SK-N-SH (cell line): ENCODE measurements around the gene SOCS3. TPM values are rescaled to one million over a fixed set of nuclear protein-coding genes. Genes with fewer than 3 reads are reported as not detected.

Experiments used
- CTCF ChIA-PET: fragments of 300-600, 350-600 bp; formaldehyde crosslinking; extraction: SDS; loops from one replicate; lab custom pipeline; 2021; lab: Yijun Ruan, JAX
- POLR2A ChIA-PET: fragments of 350-600 bp; sonication (Branson Sonifier 250); formaldehyde crosslinking; extraction: SDS; loops from one replicate; lab custom pipeline; 2020; ENCODE audit warnings: antibody characterized with exemption, inconsistent platforms; lab: Yijun Ruan, JAX
- DNase-seq: peaks from one replicate; pipeline ENCODE4 v3.0.0; 2012
- H2AFZ ChIP-seq: fragments of 200-600 bp; sonication (generic); 2 replicates; pipeline ENCODE4 v1.8.1; 2016; ENCODE audit warnings: antibody characterized with exemption, mild to moderate bottlenecking, low read depth
- H3F3A ChIP-seq: fragments of 200-600 bp; sonication (generic); replicated peaks from 2 replicates; pipeline ENCODE3; 2016; ENCODE audit warnings: antibody characterized with exemption, mild to moderate bottlenecking; ENCODE audit not compliant: insufficient read depth
- H3K27ac ChIP-seq, 2 experiments: fragments of 200-500 bp in 1 of 2; fragments of 200-600 bp in 1 of 2; sonication (Bioruptor generic) in 1 of 2; sonication (generic), shearing (Covaris generic) in 1 of 2; 2 replicates each; pipeline versions ENCODE4 v1.5.1 to v1.6.1; 2014 to 2016; ENCODE audit warnings: low read depth in 2 of 2, inconsistent platforms in 1 of 2, low read length in 1 of 2, mild to moderate bottlenecking in 1 of 2, mixed read lengths in 1 of 2
- H3K27me3 ChIP-seq: fragments of 200-600 bp; sonication (generic), shearing (Covaris generic); 2 replicates; pipeline ENCODE4 v1.6.1; 2016; ENCODE audit warnings: mixed run types; ENCODE audit not compliant: insufficient read depth
- H3K36me3 ChIP-seq, 2 experiments: fragments of 200-500 bp in 1 of 2; fragments of 200-600 bp in 1 of 2; sonication (Bioruptor generic) in 1 of 2; sonication (generic) in 1 of 2; replicated peaks in 1 of 2; 2 replicates each; pipeline versions ENCODE3 to v1.5.1; 2014 to 2016; ENCODE audit warnings: low read length in 1 of 2, mild to moderate bottlenecking in 1 of 2; ENCODE audit not compliant: insufficient read depth in 2 of 2, control insufficient read depth in 1 of 2
- H3K4me1 ChIP-seq, 2 experiments: fragments of 200-500 bp in 1 of 2; fragments of 200-600 bp in 1 of 2; sonication (Bioruptor generic) in 1 of 2; sonication (generic), shearing (Covaris generic) in 1 of 2; 2 replicates each; pipeline versions ENCODE4 v1.5.1 to v1.6.1; 2014 to 2016; ENCODE audit warnings: low read depth in 1 of 2, low read length in 1 of 2, mixed run types in 1 of 2; ENCODE audit not compliant: insufficient read depth in 2 of 2, control insufficient read depth in 1 of 2
- H3K4me2 ChIP-seq: fragments of 200-600 bp; sonication (generic), shearing (Covaris generic); 2 replicates; pipeline ENCODE4 v1.6.1; 2017; ENCODE audit warnings: mixed run types
- H3K4me3 ChIP-seq, 2 experiments: fragments of 200-500 bp in 1 of 2; fragments of 200-600 bp in 1 of 2; sonication (Bioruptor generic) in 1 of 2; sonication (generic), shearing (Covaris generic) in 1 of 2; 2 replicates each; pipeline versions ENCODE4 v1.5.1 to v1.8.1; 2014 to 2016; ENCODE audit warnings: low read depth in 2 of 2, inconsistent platforms in 1 of 2, low read length in 1 of 2, mild to moderate bottlenecking in 1 of 2, mixed read lengths in 1 of 2, moderate library complexity in 1 of 2
- H3K79me2 ChIP-seq: fragments of 200-600 bp; sonication (generic); 2 replicates; pipeline ENCODE4 v1.8.1; 2017; ENCODE audit warnings: mild to moderate bottlenecking; ENCODE audit not compliant: insufficient read depth
- H3K9ac ChIP-seq: fragments of 200-600 bp; sonication (generic); 2 replicates; pipeline ENCODE4 v1.6.1; 2017; ENCODE audit warnings: mixed run types
- H3K9me2 ChIP-seq: fragments of 200-600 bp; sonication (generic); 2 replicates; pipeline ENCODE4 v1.6.1; 2017; ENCODE audit warnings: mixed run types
- H3K9me3 ChIP-seq: fragments of 200-600 bp; sonication (generic); 2 replicates; pipeline ENCODE4 v1.6.1; 2017; ENCODE audit warnings: mixed run types, mild to moderate bottlenecking, moderate library complexity
- H4K20me1 ChIP-seq: fragments of 200-600 bp; sonication (generic); 2 replicates; pipeline ENCODE4 v1.6.1; 2017; ENCODE audit warnings: mild to moderate bottlenecking, mixed run types; ENCODE audit not compliant: insufficient read depth
- CHD2 ChIP-seq: fragments of 150-350 bp; IDR thresholded peaks from 2 replicates; pipeline ENCODE4 v1.6.1; 2018; ENCODE audit warnings: low read length; ENCODE audit not compliant: partially characterized antibody
- EP300 ChIP-seq, 2 experiments: IDR thresholded peaks; 2 replicates each; pipeline versions ENCODE4 v1.4.0 to v1.6.1; 2012; ENCODE audit warnings: borderline replicate concordance in 1 of 2, low read depth in 1 of 2, low read length in 1 of 2
- EZH2phosphoT487 ChIP-seq: fragments of 200-600 bp; sonication (generic); IDR thresholded peaks from 2 replicates; pipeline ENCODE4 v1.6.1; 2017; ENCODE audit warnings: low read depth, mixed run types, mild to moderate bottlenecking, antibody characterized with exemption, moderate library complexity, borderline replicate concordance
- GABPA ChIP-seq: IDR thresholded peaks from 2 replicates; pipeline ENCODE4 v1.4.0; 2012; ENCODE audit warnings: low read depth, mild to moderate bottlenecking
- GATA2 ChIP-seq: sonication (generic); formaldehyde crosslinking; IDR thresholded peaks from 2 replicates; pipeline ENCODE4 v1.5.0; 2020; ENCODE audit warnings: mild to moderate bottlenecking, missing genetic modification reagents
- MEF2A ChIP-seq: IDR thresholded peaks from 2 replicates; pipeline ENCODE4 v1.4.0; 2012; ENCODE audit warnings: low read depth, borderline replicate concordance
- NFIC ChIP-seq: IDR thresholded peaks from 2 replicates; pipeline ENCODE4 v1.4.0; 2012; ENCODE audit warnings: borderline replicate concordance
- POLR2AphosphoS5 ChIP-seq: IDR thresholded peaks from 2 replicates; pipeline ENCODE4 v1.6.1; 2012; ENCODE audit warnings: low read depth, low read length
- RAD21 ChIP-seq: IDR thresholded peaks from 2 replicates; pipeline ENCODE4 v1.6.1; 2012; ENCODE audit warnings: mild to moderate bottlenecking, low read length
- RFX5 ChIP-seq: IDR thresholded peaks from 2 replicates; pipeline ENCODE4 v1.6.1; 2012; ENCODE audit warnings: mild to moderate bottlenecking, improper control_type of control experiment, low read length
- RXRA ChIP-seq: IDR thresholded peaks from 2 replicates; pipeline ENCODE4 v1.4.0; 2012; ENCODE audit warnings: low read depth, mild to moderate bottlenecking, borderline replicate concordance
- SMC3 ChIP-seq: IDR thresholded peaks from 2 replicates; pipeline ENCODE4 v1.6.1; 2012; ENCODE audit warnings: low read depth, low read length, improper control_type of control experiment
- TAF1 ChIP-seq: IDR thresholded peaks from 2 replicates; pipeline ENCODE4 v1.6.1; 2012; ENCODE audit warnings: low read depth, mild to moderate bottlenecking, low read length, moderate library complexity, borderline replicate concordance
- TCF12 ChIP-seq: IDR thresholded peaks from 2 replicates; pipeline ENCODE4 v1.4.0; 2012
- YY1 ChIP-seq: IDR thresholded peaks from 2 replicates; pipeline ENCODE4 v1.4.0; 2012; ENCODE audit warnings: low read depth, mild to moderate bottlenecking
- ZBTB33 ChIP-seq: IDR thresholded peaks from 2 replicates; pipeline ENCODE4 v1.4.0; 2012; ENCODE audit warnings: low read depth, borderline replicate concordance
- WGBS: methylation state at CpG from one replicate; pipeline ENCODE4 v1.1.6; 2017; ENCODE audit warnings: low lambda C conversion rate; 5-methylcytosine and 5-hydroxymethylcytosine counted together
- polyA plus RNA-seq, 3 experiments: library from polyadenylated mRNA; depleted of rRNA; stranded (reverse); fragments of >200 nt; gene quantifications; 2 replicates each; pipeline ENCODE4 v1.2.3, GENCODE V29; 2012
- TF ChIP-seq, protein P1 (sequence below): IDR thresholded peaks from 2 replicates; pipeline ENCODE4 v1.4.0; 2012; ENCODE audit warnings: low read depth, borderline replicate concordance
- TF ChIP-seq, protein P2 (sequence below): IDR thresholded peaks from 2 replicates; pipeline ENCODE4 v1.4.0; 2012; ENCODE audit warnings: low read depth
- TF ChIP-seq, protein P3 (sequence below): fragments of 150-350 bp; IDR thresholded peaks from 2 replicates; pipeline ENCODE4 v1.6.1; 2016; ENCODE audit warnings: mild to moderate bottlenecking, low read depth, low read length

The SOCS3 gene
- polyA plus RNA-seq, 1 of the 3 experiments (the other 2 are of a cell fraction): 24.9 TPM

DNA sequence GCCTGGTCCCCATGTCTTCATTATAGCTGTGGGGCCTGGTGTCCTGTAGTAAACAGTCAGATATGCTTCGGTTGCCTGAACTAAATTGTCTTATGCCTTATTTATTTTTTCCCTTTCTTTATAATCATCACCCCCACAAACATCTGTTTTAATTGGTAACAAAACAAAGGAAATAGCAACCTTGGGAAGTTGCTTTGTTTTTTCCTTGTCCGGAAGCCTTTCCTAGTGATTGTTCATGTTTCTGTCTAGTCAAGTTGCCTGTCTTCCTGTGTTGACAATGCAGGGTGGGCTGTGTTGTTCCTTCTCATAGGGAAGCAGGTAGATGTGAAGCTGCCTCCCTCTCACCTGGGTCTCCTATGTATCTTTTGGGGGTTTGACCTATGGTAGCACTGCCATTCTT, 35.3 kb upstream of the SOCS3 start:
- TF ChIP-seq TCF12 (no peak), ZBTB33 (no peak), MEF2A (no peak), RAD21 (no peak), EZH2phosphoT487 (no peak), RFX5 (no peak), POLR2AphosphoS5 (no peak), YY1 (no peak)
- TF ChIP-seq, protein P1, sequence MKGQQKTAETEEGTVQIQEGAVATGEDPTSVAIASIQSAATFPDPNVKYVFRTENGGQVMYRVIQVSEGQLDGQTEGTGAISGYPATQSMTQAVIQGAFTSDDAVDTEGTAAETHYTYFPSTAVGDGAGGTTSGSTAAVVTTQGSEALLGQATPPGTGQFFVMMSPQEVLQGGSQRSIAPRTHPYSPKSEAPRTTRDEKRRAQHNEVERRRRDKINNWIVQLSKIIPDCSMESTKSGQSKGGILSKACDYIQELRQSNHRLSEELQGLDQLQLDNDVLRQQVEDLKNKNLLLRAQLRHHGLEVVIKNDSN: no peak
- TF ChIP-seq, protein P2, sequence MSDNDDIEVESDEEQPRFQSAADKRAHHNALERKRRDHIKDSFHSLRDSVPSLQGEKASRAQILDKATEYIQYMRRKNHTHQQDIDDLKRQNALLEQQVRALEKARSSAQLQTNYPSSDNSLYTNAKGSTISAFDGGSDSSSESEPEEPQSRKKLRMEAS: no peak
- TF ChIP-seq, protein P3, sequence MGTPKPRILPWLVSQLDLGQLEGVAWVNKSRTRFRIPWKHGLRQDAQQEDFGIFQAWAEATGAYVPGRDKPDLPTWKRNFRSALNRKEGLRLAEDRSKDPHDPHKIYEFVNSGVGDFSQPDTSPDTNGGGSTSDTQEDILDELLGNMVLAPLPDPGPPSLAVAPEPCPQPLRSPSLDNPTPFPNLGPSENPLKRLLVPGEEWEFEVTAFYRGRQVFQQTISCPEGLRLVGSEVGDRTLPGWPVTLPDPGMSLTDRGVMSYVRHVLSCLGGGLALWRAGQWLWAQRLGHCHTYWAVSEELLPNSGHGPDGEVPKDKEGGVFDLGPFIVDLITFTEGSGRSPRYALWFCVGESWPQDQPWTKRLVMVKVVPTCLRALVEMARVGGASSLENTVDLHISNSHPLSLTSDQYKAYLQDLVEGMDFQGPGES: no peak
- Histone ChIP-seq H3K4me2 (no peak overlapping the region), H3K9me3 (no peaks in the 10 kb centered on the region), H3K36me3 (peaks cover 40 to 45% of the 10 kb centered on the region in 2 experiments), H3K27me3 (no peaks in the 10 kb centered on the region), H3K79me2 (peaks cover 87% of the 10 kb centered on the region), H3F3A (peaks cover 22% of the 10 kb centered on the region), H3K9me2 (no peaks in the 10 kb centered on the region), H3K27ac (no peak overlapping the region), H3K4me3 (no peak overlapping the region), H4K20me1 (peaks cover 72% of the 10 kb centered on the region), H3K9ac (no peak overlapping the region), H3K4me1 (peaks cover 9 to 22% of the 10 kb centered on the region in 2 experiments; a peak in 3 of 4 replicates), H2AFZ (no peak overlapping the region)
- 95% methylated on average over 2 of the region's 2 CpGs for WGBS
- DNase-seq: no peak
- POLR2A ChIA-PET: no interaction called here
- CTCF ChIA-PET: interaction anchor here (1.9 to 4.0 kb wide), 2 partner anchors 27 to 34 kb away, joined by 9 to 17 read pairs; no protein-coding TSS in a partner anchor

GRCh38 chr17:78394209-78394608, 34.3 kb upstream of the SOCS3 start:
- no peak overlapping the region for H3K27ac ChIP-seq
- H3K9me3 ChIP-seq: no peaks in the 10 kb centered on the region
- H3K27me3 ChIP-seq: no peaks in the 10 kb centered on the region
- ChIA-PET POLR2A (no interaction called here), CTCF (interaction anchor here (1.2 to 4.0 kb wide), 2 partner anchors 28 to 33 kb away, joined by 4 to 17 read pairs; no protein-coding TSS in a partner anchor)
- H3K36me3 ChIP-seq: peaks cover 34 to 37% of the 10 kb centered on the region in 2 experiments
- no peak for DNase-seq
- no peak overlapping the region for H3K4me3 ChIP-seq
- H2AFZ ChIP-seq: no peak overlapping the region
- H4K20me1 ChIP-seq: peaks cover 81% of the 10 kb centered on the region
- 97% methylated on average over 7 of the region's 7 CpGs for WGBS
- no peak overlapping the region for H3K9ac ChIP-seq
- no peaks in the 10 kb centered on the region for H3K9me2 ChIP-seq
- H3K4me2 ChIP-seq: no peak overlapping the region
- peaks cover 97% of the 10 kb centered on the region for H3K79me2 ChIP-seq
- H3K4me1 ChIP-seq: peaks cover 13 to 30% of the 10 kb centered on the region in 2 experiments; a peak in 3 of 4 replicates
- TF ChIP-seq GATA2 (CRISPR knock-in tag) (no peak), EP300 (IDR thresholded peaks at IDR 0.05; ENCODE audit: borderline replicate concordance in 1 of 2, low read depth in 1 of 2, low read length in 1 of 2) (no peak), EZH2phosphoT487 (no peak), NFIC (no peak), RFX5 (no peak), TAF1 (no peak), RXRA (no peak), CHD2 (no peak), GABPA (no peak), ZBTB33 (no peak), SMC3 (no peak), TCF12 (no peak)
- TF ChIP-seq, protein P1: no peak
- H3F3A ChIP-seq: peaks cover 31% of the 10 kb centered on the region
